Right lobe of liver (tissue), 6 donors: ENCODE data around the gene PLEKHB2. TPM values are rescaled to one million over a fixed set of nuclear protein-coding genes. Genes with fewer than 3 reads are reported as not detected.
"Not testable (repeated sequence)": the region's sequence is repeated elsewhere in the genome, so short reads cannot be mapped to it uniquely, and the experiment has no call there.

ENCODE experiments used
- ATAC-seq, 4 donors: fragments of 200-7000 bp; cut with Tn5 transposase; one replicate each; pipeline ENCODE4 v1.9.1; 2020; ENCODE audit warnings: mild to moderate bottlenecking in 4 of 4, moderate library complexity in 4 of 4
- DNase-seq, 3 donors: peaks; one replicate each; pipeline ENCODE4 v3.0.0-alpha.2; 2020
- H3K27ac ChIP-seq, 3 donors: fragments of 200-600 bp; one replicate each; pipeline ENCODE4 v1.8.0; 2022
- H3K27me3 ChIP-seq, 2 donors: fragments of 200-600 bp; one replicate each; pipeline ENCODE4 v1.8.0; 2022
- H3K36me3 ChIP-seq, 4 donors: fragments of 200-600 bp; sonication (generic) in 1 of 4; one replicate each; pipeline versions ENCODE4 v1.5.1 to v1.8.0; 2017 to 2022; ENCODE audit warnings: control low read depth in 1 of 4
- H3K4me1 ChIP-seq, 4 donors: fragments of 200-600 bp; sonication (generic) in 1 of 4; one replicate each; pipeline versions ENCODE4 v1.5.1 to v1.8.0; 2017 to 2022; ENCODE audit warnings: control low read depth in 1 of 4
- H3K4me3 ChIP-seq, 3 donors: fragments of 200-600 bp; one replicate each; pipeline ENCODE4 v1.8.0; 2022
- H3K9me3 ChIP-seq, 4 donors: fragments of 200-600 bp; sonication (generic) in 1 of 4; one replicate each; pipeline versions ENCODE4 v1.5.1 to v1.8.0; 2017 to 2022; ENCODE audit warnings: control low read depth in 1 of 4
- CTCF ChIP-seq, 4 donors: fragments of 200-600 bp in 3 of 4; fragments of 450-650 bp in 1 of 4; IDR thresholded peaks; one replicate each; pipeline versions ENCODE4 v1.5.1 to v1.8.0; 2016 to 2022; ENCODE audit warnings: antibody characterized with exemption in 4 of 4, mild to moderate bottlenecking in 2 of 4
- POLR2A ChIP-seq: fragments of 450-650 bp; IDR thresholded peaks from one replicate; pipeline ENCODE4 v1.6.1; 2017; ENCODE audit warnings: antibody characterized with exemption, mild to moderate bottlenecking
- WGBS: methylation state at CpG from one replicate; pipeline ENCODE4 v1.1.6; 2018; ENCODE audit warnings: low coverage, low lambda C conversion rate; ENCODE audit not compliant: insufficient coverage; ENCODE audit errors: missing lambda C conversion rate; 5-methylcytosine and 5-hydroxymethylcytosine counted together
- intact Hi-C, 2 donors: fragments of 100-400 bp; cut with DNase I; formaldehyde crosslinking; loops; one replicate each; pipeline versions ENCODE4 v1.11.2 to v1.14.1; 2022
- small RNA-seq, 2 experiments: library from RNA; depleted of rRNA; stranded (forward); fragments of <200 nt; gene quantifications; one replicate each; pipeline ENCODE3, GENCODE V24; 2016
- total RNA-seq, 6 experiments: library from RNA; depleted of rRNA in 2 of 6; stranded (reverse); fragments of >200 nt in 2 of 6; fragmentation: NEBNext Ultra II Directional in 3 of 6; extraction: Animal tissue kit (Norgen Biotek cat#: 25700) in 3 of 6; gene quantifications; one replicate each; pipeline versions ENCODE4 v1.1.0 to v1.2.4, GENCODE V29; 2016 to 2023
- donor health status: DM: no; HTN: yes; CAD: no.
- donor health status: DM: no; HTN: no; CAD: no.
- donor health status: DM: no; HTN: no; CAD: no.
- donor health status: DM: no; HTN: yes; CAD: no.
- donor health status: DM: no; HTN: yes; CAD: no.

The PLEKHB2 gene
- total RNA-seq, 6 experiments from 2014 or later: 8.9 to 22.3 (median 17.5) TPM

- 66% methylated on average over 5 of the region's 5 CpGs for WGBS
- TF ChIP-seq POLR2A (no peak), CTCF (IDR thresholded peaks at IDR 0.05) (no peak)
- H3K36me3 ChIP-seq: no peaks in the 10 kb centered on the region
- ATAC-seq (no peak), DNase-seq (no peak)
- no peaks in the 10 kb centered on the region for H3K4me1 ChIP-seq
- intact Hi-C loops: no loop called here
- no peak overlapping the region for H3K27ac ChIP-seq
- no peak overlapping the region for H3K4me3 ChIP-seq
- H3K9me3 ChIP-seq: no peaks in the 10 kb centered on the region
- no peaks in the 10 kb centered on the region for H3K27me3 ChIP-seq
Observed at GRCh38 chr2:131168538-131168937, 63.4 kb downstream of the PLEKHB2 start.

GRCh38 chr2:131178050-131178449 lies 72.9 kb downstream of the PLEKHB2 start:
- H3K27ac ChIP-seq, H3K4me3 ChIP-seq, H3K36me3 ChIP-seq, DNase-seq, H3K9me3 ChIP-seq, ATAC-seq, H3K27me3 ChIP-seq, H3K4me1 ChIP-seq, intact Hi-C loops: not testable (repeated sequence)
- 45% methylated on average over 10 of the region's 10 CpGs for WGBS

GRCh38 chr2:131178721-131179418 lies 73.7 kb downstream of the PLEKHB2 start:
- H3K4me1 ChIP-seq, H3K4me3 ChIP-seq, H3K9me3 ChIP-seq, H3K36me3 ChIP-seq, intact Hi-C loops, ATAC-seq, DNase-seq, H3K27ac ChIP-seq, H3K27me3 ChIP-seq: not testable (repeated sequence)
- WGBS: 62% methylated on average over 11 of the region's 15 CpGs

GRCh38 chr2:131181451-131181850 lies 76.3 kb downstream of the PLEKHB2 start:
- H3K4me3 ChIP-seq, DNase-seq, ATAC-seq, H3K36me3 ChIP-seq, intact Hi-C loops, H3K27ac ChIP-seq, H3K4me1 ChIP-seq, H3K27me3 ChIP-seq, H3K9me3 ChIP-seq: not testable (repeated sequence)
- WGBS: 31% methylated on average over 3 of the region's 4 CpGs

GRCh38 chr2:131193421-131193820 lies 88.3 kb downstream of the PLEKHB2 start:
- H3K4me1 ChIP-seq, H3K27ac ChIP-seq, H3K27me3 ChIP-seq, ATAC-seq, intact Hi-C loops, H3K4me3 ChIP-seq, DNase-seq, H3K36me3 ChIP-seq, H3K9me3 ChIP-seq: not testable (repeated sequence)
- WGBS: 24% methylated on average over 3 of the region's 3 CpGs

- ATAC-seq, intact Hi-C loops, H3K27me3 ChIP-seq, H3K9me3 ChIP-seq, H3K36me3 ChIP-seq, H3K27ac ChIP-seq, H3K4me3 ChIP-seq, H3K4me1 ChIP-seq, DNase-seq: not testable (repeated sequence)
- WGBS: 39% methylated on average over 2 of the region's 2 CpGs
Observed at GRCh38 chr2:131196186-131196585, 91.0 kb downstream of the PLEKHB2 start.

Small RNA genes within 50 kb of the gene (small RNA-seq; reads per million reads assigned to genes)
- 0 reads per million in 2 experiments for gene AC009477.1

Other genes starting within 250 kb of the PLEKHB2 start
- gene FAM168B, start 11.9 kb upstream of the PLEKHB2 start, total RNA-seq: 10 to 100 TPM; 28.1 to 69.7 (median 33.9) TPM
- under 1 TPM in 3 of 6 experiments, not detected in 3; 0.04 to 0.09 (median 0.05) TPM for gene POTEE, start 104.2 kb downstream of the PLEKHB2 start, total RNA-seq